Skeletal muscle cell (primary cell): ENCODE data around the gene COL6A1.
"Not testable (repeated sequence)": the region's sequence is repeated elsewhere in the genome, so short reads cannot be mapped to it uniquely, and the experiment has no call there.

Experiments
- DNase-seq: peaks from one replicate; pipeline ENCODE4 v3.0.0-alpha.2; 2010; ENCODE audit warnings: low read depth
- H3K4me3 ChIP-seq: 2 replicates; pipeline ENCODE4 v1.5.1; 2011; ENCODE audit warnings: low read depth, mild to moderate bottlenecking, control low read depth, low read length, moderate library complexity

COL6A1 gene

DNA sequence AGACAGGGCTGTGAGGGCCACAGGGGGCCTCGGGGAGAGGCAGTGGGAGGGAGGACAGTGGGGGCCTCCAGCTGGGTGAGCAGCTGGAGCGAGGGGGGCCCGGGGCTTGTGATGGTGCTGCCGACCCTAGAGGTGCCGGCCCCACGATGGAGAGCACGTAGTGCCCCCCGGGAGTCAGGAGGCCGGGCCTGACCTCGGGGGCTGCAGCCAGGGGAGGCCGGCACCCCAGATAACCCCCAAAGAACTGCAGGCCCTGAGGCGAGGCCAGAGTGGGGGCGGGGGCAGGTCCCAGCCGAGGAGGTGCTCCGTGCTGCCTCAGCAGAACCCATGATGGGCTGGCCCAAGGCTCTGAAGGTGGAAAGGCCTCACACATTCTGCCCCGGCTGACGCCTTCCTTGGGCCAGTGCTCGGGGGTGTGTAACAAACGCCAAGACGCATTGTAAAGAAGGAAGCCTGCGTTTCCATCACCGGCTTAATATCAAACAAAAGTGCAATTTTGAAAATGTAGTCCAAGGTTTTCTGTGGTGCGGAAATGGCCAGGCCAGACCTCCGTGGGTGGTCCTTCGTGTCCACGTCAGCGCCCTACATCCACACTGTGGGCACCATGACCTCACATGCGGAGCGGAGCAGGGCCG, 55.2 kb downstream of the COL6A1 start:
- no peak for DNase-seq
- no peak overlapping the region for H3K4me3 ChIP-seq

DNA sequence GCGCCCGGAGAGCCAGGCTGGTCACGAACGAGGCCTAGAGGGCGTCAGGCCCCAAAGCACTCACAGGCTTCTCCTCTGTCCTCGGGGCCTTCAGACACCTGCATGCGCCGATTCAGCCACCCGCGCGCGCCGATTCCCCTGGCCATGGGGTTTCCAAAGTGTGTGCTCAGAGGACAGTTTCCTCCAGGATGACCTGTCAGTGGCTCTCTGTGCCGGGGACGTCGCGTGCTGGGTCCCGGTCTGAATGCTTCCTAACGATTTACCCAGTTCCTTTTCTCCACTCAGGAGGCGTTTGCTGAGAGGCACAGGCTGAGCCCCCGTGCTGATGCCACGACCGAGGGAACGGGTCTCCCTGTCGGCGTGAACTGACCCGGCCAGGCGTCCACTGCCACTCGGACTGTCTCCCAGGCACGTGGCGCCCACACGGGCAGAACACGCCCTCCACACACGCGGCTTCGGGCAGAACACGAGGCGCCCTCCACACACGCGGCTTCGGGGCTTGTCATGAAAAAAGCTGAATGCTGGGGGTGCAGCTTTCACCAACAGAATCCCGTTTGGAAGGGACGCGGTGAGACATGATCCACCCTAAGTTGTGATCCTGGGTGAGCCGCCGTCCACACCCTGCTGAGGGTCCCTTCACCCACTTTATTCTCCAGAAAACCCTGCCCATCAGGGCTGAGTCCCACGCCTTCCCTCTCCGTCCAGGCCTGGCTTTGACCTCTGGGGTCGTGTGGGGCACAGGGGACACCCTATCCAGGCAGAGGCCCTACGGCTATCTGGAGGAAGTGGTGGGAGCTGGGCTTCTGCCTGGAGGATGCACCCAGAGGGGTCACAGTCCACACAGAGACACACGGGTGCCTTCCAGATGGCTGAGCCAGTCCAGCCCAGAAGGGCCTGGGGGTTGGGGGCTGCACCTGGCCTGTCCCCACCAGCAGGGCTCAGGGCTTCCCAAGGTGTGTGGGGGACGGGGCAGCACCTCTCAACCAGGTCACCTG, 56.1 kb downstream of the COL6A1 start:
- DNase-seq: no peak
- no peak overlapping the region for H3K4me3 ChIP-seq

DNA sequence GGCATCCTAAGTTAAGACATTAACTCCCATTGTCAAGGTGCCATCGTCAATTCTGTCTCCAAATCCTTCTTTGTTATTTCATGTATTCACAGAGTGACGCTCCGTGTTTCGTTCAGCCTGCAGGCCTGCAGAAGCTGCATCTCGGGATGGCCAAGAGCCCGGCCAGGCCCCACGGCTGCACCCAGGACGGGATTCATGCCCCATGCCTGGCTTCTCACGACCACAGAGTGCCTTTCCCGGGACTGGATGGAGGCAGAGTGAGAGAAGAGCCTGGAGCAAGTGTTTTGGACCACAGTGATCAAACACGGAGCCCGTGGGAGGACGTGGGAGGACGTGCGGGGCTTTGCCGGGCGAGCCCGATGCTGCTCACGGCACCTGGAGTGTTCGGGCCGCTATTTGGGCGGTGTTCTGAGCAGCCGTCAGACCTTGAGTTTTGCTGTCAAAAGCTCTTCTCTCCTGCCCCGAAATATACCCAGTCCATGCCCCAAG, 56.8 kb downstream of the COL6A1 start:
- no peak for DNase-seq
- no peak overlapping the region for H3K4me3 ChIP-seq

DNA sequence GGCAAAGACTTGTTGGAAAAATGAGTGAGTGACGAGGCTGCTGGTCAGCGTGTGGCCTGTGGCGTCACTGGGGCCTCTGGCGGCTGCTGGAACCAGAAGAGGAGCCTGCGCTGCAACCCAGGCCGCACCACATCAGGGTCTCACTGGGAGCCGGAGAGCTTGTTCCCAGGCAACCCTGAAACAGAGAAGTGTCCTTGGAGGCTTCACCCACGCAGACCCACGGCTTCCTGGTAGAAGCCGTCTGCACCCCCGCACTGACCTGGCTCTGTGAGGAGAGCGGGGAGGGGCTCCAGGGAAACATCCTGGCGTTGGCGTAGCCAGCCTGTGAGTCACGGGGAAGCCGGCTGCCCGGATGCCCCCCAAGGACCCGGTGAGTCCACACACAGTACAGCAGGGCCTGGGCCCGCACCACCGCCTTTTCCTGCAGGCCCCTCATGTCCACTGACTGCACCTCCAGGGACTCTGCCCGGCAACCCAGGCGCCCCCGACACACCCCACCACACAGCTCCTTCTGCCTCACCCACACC, 57.4 kb downstream of the COL6A1 start:
- peak; percentile 95 for DNase-seq

DNA sequence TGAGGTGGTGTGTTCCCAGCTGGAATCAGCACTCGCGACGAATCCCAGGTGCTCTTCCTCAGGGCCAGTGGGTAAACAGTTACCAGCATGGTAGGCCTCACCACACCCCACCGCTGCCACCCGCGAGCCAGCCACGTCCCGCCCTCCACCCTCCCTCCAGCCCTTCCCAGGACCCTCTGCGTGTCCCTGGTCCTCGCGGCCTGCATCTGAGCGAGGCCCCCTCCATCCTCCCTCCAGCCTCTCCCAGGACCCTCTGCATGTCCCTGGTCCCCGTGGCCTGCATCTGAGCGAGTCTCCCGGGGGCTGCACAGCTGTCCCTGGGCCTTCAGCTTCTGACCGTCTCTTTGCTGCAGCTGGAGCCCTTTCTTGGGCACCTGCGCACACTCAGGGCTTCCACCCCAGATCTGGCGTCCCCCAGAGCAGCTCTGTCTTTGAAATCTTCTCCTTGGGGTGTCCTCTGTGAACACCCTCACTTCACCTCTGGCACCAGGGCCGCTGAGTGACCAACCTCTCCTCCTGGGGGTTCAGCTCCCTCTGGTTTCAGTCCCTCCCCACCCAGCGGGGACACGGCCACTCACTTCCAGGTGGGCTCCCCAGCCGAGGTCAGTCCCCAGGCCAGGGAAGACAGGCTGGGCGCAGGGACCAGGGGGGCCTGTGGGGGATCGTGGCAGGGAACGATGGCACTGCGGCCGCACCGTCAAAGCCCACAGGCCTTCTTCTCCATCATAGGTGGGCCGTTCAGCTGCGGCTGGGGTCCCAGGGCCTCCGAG, 58.5 kb downstream of the COL6A1 start:
- H3K4me3 ChIP-seq: no peak overlapping the region
- DNase-seq: no peak

More for the DNA sequence above, 57.4 kb downstream of the COL6A1 start:
- H3K4me3 ChIP-seq: no peak overlapping the region

DNA sequence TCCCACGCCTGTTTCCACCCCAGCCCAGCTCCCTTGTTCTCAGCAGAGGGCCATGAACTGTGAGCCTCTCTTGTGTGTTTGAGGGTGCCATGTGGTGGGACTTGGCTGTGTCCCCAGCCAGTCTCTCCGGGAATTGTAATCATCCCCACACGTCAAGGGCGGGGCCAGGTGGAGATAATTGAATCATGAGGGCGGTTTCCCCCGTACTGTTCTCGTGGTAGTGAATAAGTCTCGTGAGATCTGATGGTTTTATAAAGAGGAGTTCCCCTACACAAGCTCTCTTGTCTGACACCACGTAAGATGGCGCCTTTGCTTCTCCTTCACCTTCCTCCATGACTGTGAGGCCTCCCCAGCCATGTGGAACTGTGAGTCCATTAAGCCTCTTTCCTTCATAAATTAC, 59.1 kb downstream of the COL6A1 start:
- no peak overlapping the region for H3K4me3 ChIP-seq
- no peak for DNase-seq

DNA sequence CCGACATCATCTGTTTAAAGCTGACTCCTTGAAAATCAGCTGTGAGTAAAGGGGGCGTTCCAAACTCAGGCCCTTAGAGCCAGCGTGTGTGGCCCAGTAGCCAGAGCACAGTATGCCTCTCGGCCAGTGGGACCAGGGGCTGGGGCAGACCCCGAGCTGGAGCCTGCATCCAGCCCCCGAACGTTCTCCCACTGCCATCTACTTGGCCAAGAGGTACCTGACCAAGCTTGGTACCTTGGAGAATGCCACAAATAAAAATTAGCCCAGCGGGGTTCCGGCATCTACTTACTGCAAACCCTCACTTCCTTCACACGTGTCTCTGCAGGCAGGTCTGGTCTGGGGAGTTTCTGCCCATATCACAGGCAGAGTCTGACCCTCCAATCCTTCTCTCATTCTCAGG, 59.6 kb downstream of the COL6A1 start:
- no peak for DNase-seq

DNA sequence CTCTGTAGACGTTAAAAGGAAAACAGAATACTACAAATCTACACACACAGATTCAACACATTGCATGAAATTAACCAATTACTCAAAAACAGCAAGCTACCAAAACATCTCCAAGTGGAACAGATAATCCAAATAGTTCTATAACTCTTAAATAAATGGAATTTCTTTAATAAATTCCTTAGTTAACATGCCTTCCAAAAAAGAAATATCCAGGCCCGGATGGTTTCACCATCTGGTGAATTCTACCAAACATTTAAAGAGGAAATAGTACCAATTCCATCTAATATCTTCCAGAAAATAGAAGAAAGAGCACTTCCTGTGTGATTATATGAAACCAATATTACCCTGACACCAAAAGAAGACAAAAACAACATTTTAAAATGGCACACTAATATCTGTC, 63.6 kb downstream of the COL6A1 start:
- no peak overlapping the region for H3K4me3 ChIP-seq
- DNase-seq: no peak

More for the DNA sequence above, 59.6 kb downstream of the COL6A1 start:
- no peak overlapping the region for H3K4me3 ChIP-seq

DNA sequence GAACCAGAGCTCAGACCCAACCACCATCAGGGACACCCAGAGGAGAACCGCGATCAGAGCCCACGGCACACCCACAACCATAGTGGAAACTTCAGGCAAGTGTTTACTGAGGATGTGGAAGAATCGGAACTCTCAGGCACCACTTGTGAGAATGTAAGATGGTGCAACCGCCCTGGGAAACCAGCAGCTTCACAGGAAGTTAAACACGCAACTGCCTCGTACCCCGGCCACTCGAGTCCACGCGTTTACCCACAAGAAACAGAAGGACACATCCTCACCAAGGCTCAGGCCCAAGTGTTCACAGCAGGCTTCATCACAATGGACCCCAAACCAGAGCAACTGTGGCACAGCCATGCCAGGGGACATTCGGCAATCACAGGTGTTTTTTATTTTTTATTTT, 64.9 kb downstream of the COL6A1 start:
- H3K4me3 ChIP-seq: no peak overlapping the region
- no peak for DNase-seq

DNA sequence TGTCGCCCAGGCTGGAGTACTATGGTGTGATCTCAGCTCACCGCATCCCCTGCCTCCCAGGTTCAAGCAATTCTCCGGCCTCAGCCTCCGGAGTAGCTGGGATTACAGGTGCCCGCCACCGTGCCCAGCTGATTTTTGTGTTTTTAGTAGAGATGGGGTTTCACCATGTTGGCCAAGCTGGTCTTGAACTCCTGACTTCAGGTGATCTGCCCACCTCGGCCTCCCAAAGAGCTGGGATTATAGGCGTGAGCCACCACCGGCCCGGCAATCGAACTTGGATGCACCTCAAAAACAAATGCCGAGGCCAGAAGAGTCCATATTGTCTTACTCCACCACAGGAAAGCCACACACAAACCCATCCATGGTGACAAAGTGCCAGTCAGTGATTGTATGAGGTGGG, 65.3 kb downstream of the COL6A1 start:
- not testable (repeated sequence) for DNase-seq, H3K4me3 ChIP-seq

DNA sequence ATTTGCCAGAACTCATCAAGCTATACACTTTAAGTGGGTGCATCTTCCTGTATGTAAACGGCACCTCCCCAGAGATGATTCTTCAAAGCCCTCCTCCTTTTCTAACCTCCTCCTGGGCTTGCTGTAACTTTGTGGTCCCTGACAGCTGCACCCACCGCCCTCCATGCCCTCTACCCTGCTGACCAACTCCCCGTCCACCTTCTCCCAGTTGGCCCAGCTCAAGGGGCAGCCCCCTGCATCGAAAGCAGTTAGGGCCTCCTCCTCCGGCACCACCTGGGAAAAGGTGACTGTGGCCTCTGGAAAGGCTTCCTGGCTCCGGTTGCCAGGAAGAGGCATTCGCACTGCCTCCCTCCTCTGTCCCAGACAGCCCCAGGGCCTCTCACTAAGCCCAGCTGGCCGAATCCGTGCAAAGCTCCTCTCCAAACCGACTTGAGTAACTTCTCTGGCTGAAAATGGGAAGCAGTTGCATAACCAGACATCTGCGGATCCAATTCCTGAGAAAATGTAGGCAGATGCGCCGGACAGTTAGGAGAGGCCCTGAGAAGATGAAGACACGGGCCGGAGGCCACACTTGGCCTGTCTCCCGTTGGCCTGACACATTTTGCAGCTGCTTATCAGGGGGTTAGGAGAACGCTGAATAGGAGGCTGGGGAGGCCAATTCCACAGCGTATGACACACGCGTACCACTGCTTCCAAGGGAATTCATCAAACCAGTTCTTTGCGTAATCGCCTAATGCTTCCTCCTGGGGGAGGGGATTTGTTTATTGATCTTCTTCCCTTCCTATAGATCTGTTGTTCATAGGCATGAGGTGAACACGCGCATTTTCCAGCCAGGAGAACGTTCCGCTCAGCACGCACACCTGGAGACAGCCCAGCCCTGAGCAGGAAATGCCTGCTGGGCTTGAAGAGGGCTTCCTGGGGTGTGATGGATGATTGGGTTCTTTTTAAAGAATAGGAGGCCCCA, 67.6 kb downstream of the COL6A1 start:
- peak; percentile 100 for DNase-seq

DNA sequence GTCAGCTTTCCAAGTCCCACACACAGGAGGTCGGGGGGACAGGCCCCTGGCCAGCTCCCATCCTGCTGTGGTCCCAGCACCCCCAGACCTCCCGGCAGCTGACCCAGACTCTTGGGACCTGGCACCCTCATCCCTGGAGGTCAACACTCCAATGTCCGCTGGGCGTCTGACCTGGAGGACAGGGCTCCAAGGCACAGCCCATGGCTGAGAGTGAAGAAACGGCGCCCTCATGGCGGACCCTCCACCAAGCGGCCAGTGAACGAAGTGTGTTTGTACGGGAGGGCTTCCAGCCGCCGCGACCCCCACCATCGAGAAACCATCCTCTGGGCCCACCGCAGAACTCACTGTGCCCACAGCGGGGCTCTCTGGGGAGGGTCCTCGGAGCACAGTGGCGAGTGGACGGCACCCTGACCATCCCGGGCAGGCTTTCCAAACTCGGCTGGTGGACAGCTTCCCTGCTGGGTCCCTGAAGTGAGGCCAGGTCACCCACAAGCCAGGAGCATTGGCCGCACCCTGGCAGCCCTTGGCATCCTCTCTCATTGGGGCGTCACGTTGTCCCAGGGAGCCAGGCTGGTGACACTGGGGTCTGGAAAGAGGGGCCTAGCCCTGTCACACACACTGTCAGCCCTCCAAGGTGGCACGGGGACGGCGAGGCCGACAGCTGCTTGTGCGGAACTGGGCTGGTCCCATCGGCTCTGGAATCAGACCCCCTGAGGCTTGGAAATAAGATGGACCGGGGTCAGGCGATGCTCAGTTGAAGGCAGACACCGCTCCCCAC, 68.5 kb downstream of the COL6A1 start:
- no peak for DNase-seq
- no peak overlapping the region for H3K4me3 ChIP-seq

More for the DNA sequence above, 67.6 kb downstream of the COL6A1 start:
- no peak overlapping the region for H3K4me3 ChIP-seq

DNA sequence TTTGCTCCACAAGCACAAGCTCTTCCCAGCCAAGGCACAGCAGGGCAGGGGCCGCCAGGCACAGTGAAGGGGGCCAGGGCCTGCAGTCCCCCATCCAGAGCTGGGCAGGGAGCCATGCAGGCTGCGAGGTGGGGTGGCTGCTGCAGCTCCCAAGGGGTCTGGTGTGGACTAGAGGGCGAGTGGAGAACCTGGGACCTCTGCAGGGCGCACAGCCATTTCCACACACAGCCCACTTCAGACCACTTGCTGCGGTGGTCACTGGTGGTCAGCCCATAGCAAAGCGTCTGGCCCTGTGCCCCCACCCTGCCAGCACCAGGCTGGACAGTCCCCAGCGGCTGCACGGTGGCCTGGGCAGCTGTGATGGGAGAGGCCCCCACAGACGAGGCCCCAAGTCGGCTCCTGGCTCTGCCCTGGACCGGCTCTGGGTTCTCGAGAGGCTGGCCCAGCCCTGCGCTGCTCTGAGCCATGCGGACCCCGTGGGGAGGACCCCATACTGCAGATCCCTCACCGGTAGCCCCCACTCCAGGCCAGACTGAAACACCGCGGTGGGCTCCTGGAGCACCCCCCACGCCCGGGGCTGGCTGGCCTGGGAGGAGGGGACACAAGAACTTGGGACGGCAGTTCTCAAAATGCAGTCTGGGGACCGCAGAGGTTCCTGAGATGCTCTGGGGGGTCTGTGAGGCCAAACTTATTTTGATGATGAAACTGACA, 69.3 kb downstream of the COL6A1 start:
- H3K4me3 ChIP-seq: no peak overlapping the region
- DNase-seq: no peak

DNA sequence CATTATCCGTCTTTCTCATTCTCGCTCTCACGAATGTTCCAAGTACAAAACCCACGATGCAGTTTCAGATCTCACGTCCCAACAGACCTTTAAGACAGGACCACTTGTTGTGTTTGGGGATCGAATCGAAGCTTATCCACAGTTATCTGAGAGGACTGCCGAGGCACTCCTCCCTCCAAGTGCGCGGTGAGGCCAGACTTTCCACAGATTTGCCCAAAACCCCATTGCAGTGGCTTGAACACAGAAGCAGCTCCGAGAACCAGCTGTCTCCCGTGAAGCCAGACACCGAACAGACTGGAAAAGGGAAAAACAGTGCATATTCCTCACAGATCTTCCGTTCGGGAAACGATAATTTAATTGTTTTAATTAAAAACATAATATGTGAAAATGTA, 69.8 kb downstream of the COL6A1 start:
- H3K4me3 ChIP-seq: no peak overlapping the region
- no peak for DNase-seq

DNA sequence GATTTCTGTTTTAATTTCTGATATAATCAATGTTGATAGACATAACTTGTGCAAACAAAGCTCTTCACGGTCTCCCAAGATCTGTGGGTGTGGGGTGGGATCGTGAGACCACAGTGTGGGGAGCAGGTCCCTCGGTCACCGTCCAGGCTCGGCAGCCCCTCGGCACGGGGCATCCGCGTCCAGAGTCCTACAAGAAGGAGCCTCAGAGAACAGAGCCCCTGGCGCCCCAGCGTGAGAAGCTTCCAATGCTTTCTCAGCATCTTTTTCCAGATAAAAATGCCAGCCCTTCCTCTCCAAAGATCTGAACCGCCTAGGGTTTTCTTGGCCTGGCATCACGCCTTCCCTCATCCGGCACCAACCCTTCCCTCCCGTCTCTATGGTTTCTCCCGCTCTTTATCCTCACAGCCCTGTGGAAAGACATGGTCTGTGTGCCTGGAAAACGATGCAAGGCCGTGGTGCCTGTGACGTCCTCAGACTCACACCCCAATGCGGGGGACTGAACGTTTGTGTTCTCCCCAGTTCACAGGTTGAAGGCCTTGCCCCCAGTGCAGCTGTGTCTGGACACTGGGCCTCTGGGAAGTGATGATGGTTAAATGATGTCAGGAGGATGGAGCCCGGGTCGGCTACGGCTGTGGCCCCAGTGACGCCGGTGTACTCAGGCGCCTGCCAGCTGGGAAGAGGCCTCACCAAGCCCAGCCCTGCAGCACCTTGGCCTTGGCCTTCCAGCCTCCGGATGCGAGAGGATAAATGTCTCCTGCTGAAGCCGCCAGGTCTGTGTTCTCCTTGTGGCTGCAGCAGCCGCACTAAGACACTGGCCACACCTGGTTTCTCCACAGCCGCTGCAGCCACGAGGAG, 70.5 kb downstream of the COL6A1 start:
- no peak overlapping the region for H3K4me3 ChIP-seq
- DNase-seq: no peak
